Osteoblast (primary cell): ENCODE measurements around the gene NIPBL. TPM values are rescaled to one million over a fixed set of nuclear protein-coding genes. Genes with fewer than 3 reads are reported as not detected.
A peak's percentile ranks its signal among the peaks of the same experiment; 100 is the strongest.
"Not testable (repeated sequence)": the region's sequence is repeated elsewhere in the genome, so short reads cannot be mapped to it uniquely, and the experiment has no call there.

Source experiments
- DNase-seq: peaks from one replicate; pipeline ENCODE4 v3.0.0; 2011; ENCODE audit warnings: low spot score, mixed read lengths; ENCODE audit not compliant: insufficient read length; ENCODE audit errors: missing footprints
- H2AFZ ChIP-seq: 2 replicates; pipeline ENCODE4 v1.6.0; 2011; ENCODE audit warnings: mild to moderate bottlenecking, low read length
- H3K27ac ChIP-seq: 2 replicates; pipeline ENCODE4 v1.5.1; 2011; ENCODE audit warnings: mild to moderate bottlenecking, low read depth, low read length, moderate library complexity
- H3K27me3 ChIP-seq: 2 replicates; pipeline ENCODE4 v1.6.0; 2012; ENCODE audit warnings: mild to moderate bottlenecking, control low read depth, inconsistent platforms, low read length, moderate library complexity; ENCODE audit not compliant: insufficient read depth
- H3K36me3 ChIP-seq: 2 replicates; pipeline ENCODE4 v1.5.1; 2011; ENCODE audit warnings: mild to moderate bottlenecking, low read length, control low read depth, moderate library complexity; ENCODE audit not compliant: insufficient read depth
- H3K4me1 ChIP-seq: 2 replicates; pipeline ENCODE4 v1.5.1; 2011; ENCODE audit warnings: mild to moderate bottlenecking, low read length, control low read depth, moderate library complexity; ENCODE audit not compliant: insufficient read depth
- H3K4me2 ChIP-seq: 2 replicates; pipeline ENCODE4 v1.6.0; 2011; ENCODE audit warnings: mild to moderate bottlenecking, low read length; ENCODE audit not compliant: insufficient read depth
- H3K4me3 ChIP-seq: fragments of 200-600 bp; sonication (generic); 3 replicates; pipeline ENCODE4 v1.5.1; 2012; ENCODE audit warnings: mild to moderate bottlenecking, low read length, inconsistent platforms; ENCODE audit not compliant: insufficient read depth
- H3K79me2 ChIP-seq: 2 replicates; pipeline ENCODE4 v1.6.0; 2012; ENCODE audit warnings: mild to moderate bottlenecking, low read length, control low read depth, inconsistent platforms; ENCODE audit not compliant: insufficient read depth
- H3K9me3 ChIP-seq: 2 replicates; pipeline ENCODE4 v1.5.1; 2011; ENCODE audit warnings: low read depth, low read length, control low read depth
- H4K20me1 ChIP-seq: 2 replicates; pipeline ENCODE4 v1.6.0; 2012; ENCODE audit warnings: mild to moderate bottlenecking, low read length, control low read depth; ENCODE audit not compliant: insufficient read depth
- total RNA-seq: library from RNA; depleted of rRNA; stranded (reverse); fragments of >200 nt; gene quantifications from 2 replicates; pipeline ENCODE4 v1.2.3, GENCODE V29; 2012
- TF ChIP-seq, protein P1 (sequence below): IDR thresholded peaks from 2 replicates; pipeline ENCODE4 v1.5.1; 2011; ENCODE audit warnings: mild to moderate bottlenecking, low read depth, low read length, moderate library complexity; ENCODE audit errors: extremely low read depth

Gene NIPBL
- total RNA-seq, 1 donor = 22.8 TPM

- Histone ChIP-seq H3K27me3 (no peaks in the 10 kb centered on the region), H3K4me1 (no peaks in the 10 kb centered on the region), H3K79me2 (peaks cover 96% of the 10 kb centered on the region), H3K9me3 (no peaks in the 10 kb centered on the region), H3K4me2 (no peak overlapping the region), H4K20me1 (peaks cover 62% of the 10 kb centered on the region), H2AFZ (no peak overlapping the region), H3K36me3 (no peaks in the 10 kb centered on the region), H3K4me3 (no peak overlapping the region), H3K27ac (no peak overlapping the region)
- DNase-seq = no peak
- TF ChIP-seq, protein P1, sequence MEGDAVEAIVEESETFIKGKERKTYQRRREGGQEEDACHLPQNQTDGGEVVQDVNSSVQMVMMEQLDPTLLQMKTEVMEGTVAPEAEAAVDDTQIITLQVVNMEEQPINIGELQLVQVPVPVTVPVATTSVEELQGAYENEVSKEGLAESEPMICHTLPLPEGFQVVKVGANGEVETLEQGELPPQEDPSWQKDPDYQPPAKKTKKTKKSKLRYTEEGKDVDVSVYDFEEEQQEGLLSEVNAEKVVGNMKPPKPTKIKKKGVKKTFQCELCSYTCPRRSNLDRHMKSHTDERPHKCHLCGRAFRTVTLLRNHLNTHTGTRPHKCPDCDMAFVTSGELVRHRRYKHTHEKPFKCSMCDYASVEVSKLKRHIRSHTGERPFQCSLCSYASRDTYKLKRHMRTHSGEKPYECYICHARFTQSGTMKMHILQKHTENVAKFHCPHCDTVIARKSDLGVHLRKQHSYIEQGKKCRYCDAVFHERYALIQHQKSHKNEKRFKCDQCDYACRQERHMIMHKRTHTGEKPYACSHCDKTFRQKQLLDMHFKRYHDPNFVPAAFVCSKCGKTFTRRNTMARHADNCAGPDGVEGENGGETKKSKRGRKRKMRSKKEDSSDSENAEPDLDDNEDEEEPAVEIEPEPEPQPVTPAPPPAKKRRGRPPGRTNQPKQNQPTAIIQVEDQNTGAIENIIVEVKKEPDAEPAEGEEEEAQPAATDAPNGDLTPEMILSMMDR = no peak
These were observed 11.0 kb downstream of the NIPBL start for GRCh38 chr5:36887532-36887931.

- Histone ChIP-seq H3K27me3 (no peaks in the 10 kb centered on the region), H3K27ac (no peak overlapping the region), H4K20me1 (peaks cover 63% of the 10 kb centered on the region), H3K4me1 (no peaks in the 10 kb centered on the region), H3K4me2 (no peak overlapping the region), H3K9me3 (no peaks in the 10 kb centered on the region), H3K79me2 (peaks cover 94% of the 10 kb centered on the region), H3K36me3 (no peaks in the 10 kb centered on the region), H3K4me3 (no peak overlapping the region), H2AFZ (no peak overlapping the region)
- peak; percentile 1 for DNase-seq
- TF ChIP-seq, protein P1 = no peak
These were observed 11.7 kb downstream of the NIPBL start for GRCh38 chr5:36888303-36888702.

- H2AFZ ChIP-seq = no peak overlapping the region
- no peaks in the 10 kb centered on the region for H3K36me3 ChIP-seq
- H3K4me2 ChIP-seq = no peak overlapping the region
- H3K4me3 ChIP-seq = no peak overlapping the region
- H3K79me2 ChIP-seq = peaks cover 94% of the 10 kb centered on the region
- H3K27ac ChIP-seq = no peak overlapping the region
- peaks cover 62% of the 10 kb centered on the region for H4K20me1 ChIP-seq
- no peaks in the 10 kb centered on the region for H3K4me1 ChIP-seq
- DNase-seq = peak; percentile 3
- no peaks in the 10 kb centered on the region for H3K27me3 ChIP-seq
- H3K9me3 ChIP-seq = no peaks in the 10 kb centered on the region
- TF ChIP-seq, protein P1 = no peak
These were observed 12.7 kb downstream of the NIPBL start for GRCh38 chr5:36889264-36889663.

DNA sequence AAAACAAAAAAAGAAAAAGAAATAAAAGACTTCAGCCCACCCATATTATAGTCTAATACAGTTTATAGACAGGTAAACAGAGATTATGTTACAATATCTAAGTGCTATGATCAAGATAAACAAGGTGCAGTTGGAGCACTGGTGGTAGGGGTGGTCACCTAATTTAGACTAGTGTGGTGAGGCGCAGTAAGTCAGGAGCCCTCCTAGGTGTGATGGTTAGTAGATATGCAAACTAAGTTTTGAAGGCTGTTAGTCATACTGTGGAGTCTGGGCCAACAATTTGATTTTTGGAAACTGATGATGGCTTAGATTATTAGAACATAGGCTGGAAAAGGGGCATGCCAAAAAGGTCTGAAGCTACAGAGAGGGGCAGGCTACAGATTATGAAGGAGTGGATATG, 14.7 kb downstream of the NIPBL start:
- DNase-seq = no peak
- Histone ChIP-seq H4K20me1 (peaks cover 62% of the 10 kb centered on the region), H3K4me1 (no peaks in the 10 kb centered on the region), H3K36me3 (no peaks in the 10 kb centered on the region), H2AFZ (no peak overlapping the region), H3K27me3 (no peaks in the 10 kb centered on the region), H3K9me3 (no peaks in the 10 kb centered on the region), H3K4me2 (no peak overlapping the region), H3K4me3 (no peak overlapping the region), H3K79me2 (peaks cover 94% of the 10 kb centered on the region), H3K27ac (no peak overlapping the region)
- TF ChIP-seq, protein P1 = no peak

DNA sequence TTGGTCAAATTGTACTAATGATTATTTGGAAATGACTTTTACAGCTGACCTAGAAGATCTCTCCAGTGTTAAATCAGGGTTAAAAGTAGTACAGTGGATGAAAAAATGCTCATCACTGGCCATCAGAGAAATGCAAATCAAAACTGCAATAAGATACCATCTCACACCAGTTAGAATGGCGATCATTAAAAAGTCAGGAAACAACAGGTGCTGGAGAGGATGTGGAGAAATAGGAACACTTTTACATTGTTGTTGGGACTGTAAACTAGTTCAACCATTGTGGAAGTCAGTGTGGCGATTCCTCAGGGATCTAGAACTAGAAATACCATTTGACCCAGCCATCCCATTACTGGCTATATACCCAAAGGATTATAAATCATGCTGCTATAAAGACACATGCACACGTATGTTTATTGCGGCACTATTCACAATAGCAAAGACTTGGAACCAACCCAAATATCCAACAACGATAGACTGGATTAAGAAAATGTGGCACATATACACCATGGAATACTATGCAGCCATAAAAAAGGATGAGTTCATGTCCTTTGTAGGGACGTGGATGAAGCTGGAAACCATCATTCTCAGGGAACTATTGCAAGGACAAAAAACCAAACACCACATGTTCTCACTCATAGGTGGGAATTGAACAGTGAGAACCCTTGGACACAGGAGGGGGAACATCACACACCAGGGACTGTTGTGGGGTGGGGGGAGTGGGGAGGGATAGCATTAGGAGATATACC, 15.7 kb downstream of the NIPBL start:
- H3K4me3 ChIP-seq, H3K9me3 ChIP-seq, DNase-seq, H2AFZ ChIP-seq, H3K27ac ChIP-seq, H3K4me2 ChIP-seq, H3K36me3 ChIP-seq, H3K4me1 ChIP-seq, H3K27me3 ChIP-seq: not testable (repeated sequence)
- H4K20me1 ChIP-seq = peaks cover 61% of the 10 kb centered on the region
- H3K79me2 ChIP-seq = peaks cover 93% of the 10 kb centered on the region
